A673 (cell line): Measurements from ENCODE around the gene CLEC3A. TPM values are rescaled to one million over a fixed set of nuclear protein-coding genes. Genes with fewer than 3 reads are reported as not detected.

ENCODE experiments used
- BruUV-seq: library from RNA; stranded (reverse); fragments of 400-500 nt; replicated peaks from 2 replicates; lab custom pipeline; 2021; lab: Mats Ljungman, UMichigan
- CTCF ChIA-PET: fragments of 300-600 bp; sonication (Branson Sonifier 250); formaldehyde crosslinking; loops from one replicate; lab custom pipeline; 2022; ENCODE audit warnings: antibody characterized with exemption; lab: Charles Lee
- POLR2A ChIA-PET: fragments of 300-600 bp; sonication (Branson Sonifier 250); formaldehyde crosslinking; loops from one replicate; lab custom pipeline; 2022; ENCODE audit warnings: antibody characterized with exemption; ENCODE audit not compliant: low non-redundant PET; lab: Charles Lee
- DNase-seq: peaks from one replicate; pipeline ENCODE4 v3.0.0-alpha.2; 2015; ENCODE audit warnings: low spot score
- H3K27ac ChIP-seq: fragments of 200-600 bp; sonication (generic); 2 replicates; pipeline ENCODE4 v1.5.1; 2016; ENCODE audit warnings: mixed run types, low read depth, mild to moderate bottlenecking, mixed read lengths, antibody characterized with exemption, low read length; ENCODE audit not compliant: poor library complexity, severe bottlenecking
- H3K27me3 ChIP-seq: fragments of 200-600 bp; sonication (generic); replicated peaks from 2 replicates; pipeline ENCODE4 v1.6.1; 2017; ENCODE audit warnings: mixed run types, low read depth, mild to moderate bottlenecking, mixed read lengths, antibody characterized with exemption, low read length; ENCODE audit not compliant: insufficient read depth, poor library complexity
- H3K36me3 ChIP-seq: fragments of 200-600 bp; sonication (generic); 2 replicates; pipeline ENCODE4 v1.6.1; 2016; ENCODE audit warnings: mixed run types, mild to moderate bottlenecking, mixed read lengths, antibody characterized with exemption, low read length; ENCODE audit not compliant: insufficient read depth, poor library complexity, severe bottlenecking
- H3K4me1 ChIP-seq: fragments of 200-600 bp; sonication (generic); 2 replicates; pipeline ENCODE4 v1.6.1; 2017; ENCODE audit warnings: mixed run types, mild to moderate bottlenecking, mixed read lengths, antibody characterized with exemption, low read length; ENCODE audit not compliant: insufficient read depth, poor library complexity, severe bottlenecking
- H3K4me3 ChIP-seq: fragments of 200-600 bp; sonication (generic); 2 replicates; pipeline ENCODE4 v1.5.1; 2016; ENCODE audit warnings: low read depth, mixed run types, mild to moderate bottlenecking, mixed read lengths, low read length; ENCODE audit not compliant: poor library complexity, severe bottlenecking
- H3K9me3 ChIP-seq: fragments of 200-600 bp; sonication (generic); 2 replicates; pipeline ENCODE4 v1.6.1; 2016; ENCODE audit warnings: mixed run types, low read depth, mild to moderate bottlenecking, mixed read lengths, antibody characterized with exemption, low read length; ENCODE audit not compliant: poor library complexity, severe bottlenecking
- CTCF ChIP-seq: fragments of 300-800, 200-600 bp; sonication (generic); conservative IDR thresholded peaks from 2 replicates; pipeline ENCODE4 v1.5.1; 2017; ENCODE audit warnings: low read depth, mild to moderate bottlenecking, antibody characterized with exemption, low read length, moderate library complexity, mixed read lengths
- EZH2 ChIP-seq: fragments of 200-600 bp; sonication (generic); IDR thresholded peaks from 2 replicates; pipeline ENCODE4 v1.6.1; 2017; ENCODE audit warnings: borderline replicate concordance, low read depth, mild to moderate bottlenecking, mixed read lengths, antibody characterized with exemption, low read length; ENCODE audit not compliant: poor library complexity, severe bottlenecking
- intact Hi-C: fragments of 100-400 bp; cut with micrococcal nuclease; formaldehyde crosslinking; loops from one replicate; pipeline ENCODE4 v1.10.0; 2022; ENCODE audit not compliant: unreplicated experiment
- total RNA-seq: library from RNA; stranded (reverse); gene quantifications from 2 replicates; pipeline ENCODE4 v1.2.3, GENCODE V29; 2021

The CLEC3A gene
- total RNA-seq, 1 experiment from 2014 or later: not detected

GRCh38 chr16:78040396-78040795, 18.0 kb downstream of the CLEC3A start:
- Histone ChIP-seq H3K27ac (no peak overlapping the region), H3K36me3 (no peaks in the 10 kb centered on the region), H3K4me3 (no peak overlapping the region), H3K9me3 (no peaks in the 10 kb centered on the region), H3K27me3 (no peaks in the 10 kb centered on the region), H3K4me1 (no peaks in the 10 kb centered on the region)
- intact Hi-C loops: no loop called here
- BruUV-seq: no TSS peak
- ChIA-PET CTCF (no interaction called here), POLR2A (no interaction called here)
- DNase-seq: no peak
- no peak for TF ChIP-seq CTCF
- TF ChIP-seq EZH2: no peak

GRCh38 chr16:78045865-78046581, 23.7 kb downstream of the CLEC3A start:
- Histone ChIP-seq H3K9me3 (no peaks in the 10 kb centered on the region), H3K36me3 (no peaks in the 10 kb centered on the region), H3K4me3 (no peak overlapping the region), H3K4me1 (no peaks in the 10 kb centered on the region), H3K27me3 (no peaks in the 10 kb centered on the region), H3K27ac (no peak overlapping the region)
- peak; percentile 62 for DNase-seq
- TF ChIP-seq EZH2: no peak
- 0 out of 2 replicates have a peak, but pooled peaks have one; percentile 10 for TF ChIP-seq CTCF
- BruUV-seq: no TSS peak
- POLR2A ChIA-PET: no interaction called here
- intact Hi-C loops: no loop called here
- CTCF ChIA-PET: no interaction called here

DNA sequence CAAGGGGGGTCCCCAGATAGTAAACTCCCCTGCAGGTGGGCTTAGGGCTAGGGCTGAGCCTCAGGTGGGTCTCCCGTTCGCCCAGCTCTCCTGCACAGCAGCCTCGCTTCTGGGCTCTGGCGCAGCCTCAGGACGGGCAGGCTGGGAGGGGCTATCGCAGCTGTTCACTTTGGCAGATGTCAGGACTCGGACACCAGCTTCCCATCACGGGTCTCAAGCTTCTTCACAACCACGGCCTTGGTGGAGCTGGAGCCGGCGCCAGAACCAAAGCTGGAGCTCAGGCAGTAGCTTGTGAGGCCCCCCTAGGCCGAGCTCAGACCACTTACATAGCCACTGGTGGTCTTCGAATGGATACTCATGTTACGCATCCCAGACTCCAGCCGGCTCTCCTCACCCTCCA, 26.0 kb downstream of the CLEC3A start:
- Histone ChIP-seq H3K36me3 (no peaks in the 10 kb centered on the region), H3K4me1 (no peaks in the 10 kb centered on the region), H3K4me3 (no peak overlapping the region), H3K27me3 (no peaks in the 10 kb centered on the region), H3K27ac (no peak overlapping the region), H3K9me3 (no peaks in the 10 kb centered on the region)
- intact Hi-C loops: no loop called here
- ChIA-PET CTCF (no interaction called here), POLR2A (no interaction called here)
- TF ChIP-seq CTCF: no peak
- TF ChIP-seq EZH2: no peak
- no TSS peak for BruUV-seq
- no peak for DNase-seq
